Cardiac fibroblast (primary cell): ENCODE results near the gene PLAAT5.

Experiments
- DNase-seq, 2 donors: peaks; one replicate each; pipeline versions ENCODE4 v3.0.0 to v3.0.0-alpha.2; 2010; ENCODE audit warnings: low read depth in 2 of 2
- H3K4me3 ChIP-seq, 2 donors: replicated peaks in 1 of 2; 1 replicate in 1 of 2; 2 replicates in 1 of 2; pipeline ENCODE4 v1.5.1; 2011; ENCODE audit warnings: low read depth in 2 of 2, low read length in 2 of 2, mild to moderate bottlenecking in 2 of 2, moderate library complexity in 1 of 2
- TF ChIP-seq, protein P1 (sequence below): IDR thresholded peaks from one replicate; pipeline ENCODE4 v1.5.1; 2011; ENCODE audit warnings: low read depth, mild to moderate bottlenecking, low read length, inconsistent platforms

PLAAT5 gene, protein sequence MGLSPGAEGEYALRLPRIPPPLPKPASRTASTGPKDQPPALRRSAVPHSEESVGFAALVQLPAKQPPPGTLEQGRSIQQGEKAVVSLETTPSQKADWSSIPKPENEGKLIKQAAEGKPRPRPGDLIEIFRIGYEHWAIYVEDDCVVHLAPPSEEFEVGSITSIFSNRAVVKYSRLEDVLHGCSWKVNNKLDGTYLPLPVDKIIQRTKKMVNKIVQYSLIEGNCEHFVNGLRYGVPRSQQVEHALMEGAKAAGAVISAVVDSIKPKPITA

DNA sequence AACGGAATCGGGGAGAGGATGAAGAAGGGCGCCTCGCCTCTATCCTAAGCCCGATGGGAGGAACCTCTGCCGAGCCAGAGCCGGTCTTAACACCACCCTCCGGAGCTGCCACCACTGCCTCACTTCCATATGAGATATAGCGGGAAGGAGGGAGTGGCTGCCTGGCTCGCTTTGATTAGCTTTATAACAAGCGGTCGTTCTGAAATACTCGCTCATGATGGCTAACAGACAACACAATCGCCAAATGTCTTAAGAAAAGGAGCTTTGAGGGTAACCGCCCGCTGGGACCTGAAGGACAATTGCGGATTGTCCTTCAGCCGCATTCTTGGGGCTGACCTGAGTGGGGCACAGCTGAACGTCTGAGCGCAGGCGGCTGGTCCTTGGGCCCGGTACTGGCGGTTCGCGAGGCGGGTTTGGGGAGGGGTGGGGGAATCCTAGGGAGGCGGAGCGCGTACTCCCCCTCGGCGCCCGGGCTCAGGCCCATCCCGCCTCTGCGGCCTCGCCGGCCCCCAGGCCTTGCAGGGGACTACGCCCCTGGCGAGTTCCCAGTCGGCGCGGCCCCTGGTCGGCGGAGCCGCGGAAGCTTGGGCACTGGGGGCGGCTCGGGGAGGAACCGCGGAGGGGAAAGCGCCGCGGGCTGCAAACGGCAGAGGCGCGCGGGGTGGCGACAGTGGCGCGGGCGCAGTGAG is at the start of gene PLAAT5:
PLAAT5 (minus strand) TSS at position 617 of the 689 bp plus-strand sequence; CDS start at position 484, 133 bp downstream.
- TF ChIP-seq, protein P1, sequence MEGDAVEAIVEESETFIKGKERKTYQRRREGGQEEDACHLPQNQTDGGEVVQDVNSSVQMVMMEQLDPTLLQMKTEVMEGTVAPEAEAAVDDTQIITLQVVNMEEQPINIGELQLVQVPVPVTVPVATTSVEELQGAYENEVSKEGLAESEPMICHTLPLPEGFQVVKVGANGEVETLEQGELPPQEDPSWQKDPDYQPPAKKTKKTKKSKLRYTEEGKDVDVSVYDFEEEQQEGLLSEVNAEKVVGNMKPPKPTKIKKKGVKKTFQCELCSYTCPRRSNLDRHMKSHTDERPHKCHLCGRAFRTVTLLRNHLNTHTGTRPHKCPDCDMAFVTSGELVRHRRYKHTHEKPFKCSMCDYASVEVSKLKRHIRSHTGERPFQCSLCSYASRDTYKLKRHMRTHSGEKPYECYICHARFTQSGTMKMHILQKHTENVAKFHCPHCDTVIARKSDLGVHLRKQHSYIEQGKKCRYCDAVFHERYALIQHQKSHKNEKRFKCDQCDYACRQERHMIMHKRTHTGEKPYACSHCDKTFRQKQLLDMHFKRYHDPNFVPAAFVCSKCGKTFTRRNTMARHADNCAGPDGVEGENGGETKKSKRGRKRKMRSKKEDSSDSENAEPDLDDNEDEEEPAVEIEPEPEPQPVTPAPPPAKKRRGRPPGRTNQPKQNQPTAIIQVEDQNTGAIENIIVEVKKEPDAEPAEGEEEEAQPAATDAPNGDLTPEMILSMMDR, result no peak
- H3K4me3 ChIP-seq, result peak within 1 kb of the TSS; percentile 30 to 35
- peak; percentile 11 to 64 for DNase-seq

DNA sequence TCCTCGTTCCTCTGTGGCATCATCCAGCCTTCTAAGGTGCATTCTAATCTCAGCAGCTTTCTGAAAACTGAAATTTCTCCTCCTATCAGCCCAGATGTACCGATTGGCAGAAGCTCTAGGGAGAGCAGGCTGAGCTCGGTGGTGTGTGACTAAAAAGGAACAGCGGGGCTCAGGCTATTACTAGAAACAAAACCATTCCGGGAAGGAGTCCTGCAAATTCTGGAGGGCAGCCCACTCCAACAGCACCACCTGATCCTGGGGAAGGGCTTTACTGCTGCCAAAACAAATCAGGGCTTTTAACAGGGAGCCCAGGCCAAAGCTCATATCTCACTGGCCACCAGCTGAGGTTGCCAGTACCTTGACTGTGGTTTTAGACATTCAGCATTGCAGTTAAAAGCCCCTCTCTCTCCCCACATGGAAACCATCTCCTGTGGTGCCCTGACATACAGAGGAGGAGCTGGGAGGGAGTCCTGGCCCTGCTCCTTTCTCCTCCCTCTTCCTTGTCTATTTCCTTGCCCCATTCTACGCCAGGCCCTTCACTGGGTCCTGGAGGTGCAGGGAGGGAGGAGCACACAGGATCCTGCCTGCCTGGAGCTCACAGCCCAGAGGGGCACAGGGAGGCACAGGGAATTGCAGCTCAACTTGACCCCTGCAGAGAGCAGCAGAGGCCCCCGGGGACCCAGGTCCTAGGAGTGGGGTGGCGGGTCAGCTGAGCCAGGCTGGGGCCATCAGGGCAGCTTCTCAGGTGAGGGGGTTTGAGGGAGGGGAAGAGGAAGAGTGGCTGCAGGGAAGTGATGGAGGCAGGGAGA is 46.5 kb upstream of the PLAAT5 start:
- TF ChIP-seq, protein P1, result no peak
- peak overlapping the region; percentile 30 to 37 for H3K4me3 ChIP-seq
- peak; percentile 44 to 97 for DNase-seq

DNA sequence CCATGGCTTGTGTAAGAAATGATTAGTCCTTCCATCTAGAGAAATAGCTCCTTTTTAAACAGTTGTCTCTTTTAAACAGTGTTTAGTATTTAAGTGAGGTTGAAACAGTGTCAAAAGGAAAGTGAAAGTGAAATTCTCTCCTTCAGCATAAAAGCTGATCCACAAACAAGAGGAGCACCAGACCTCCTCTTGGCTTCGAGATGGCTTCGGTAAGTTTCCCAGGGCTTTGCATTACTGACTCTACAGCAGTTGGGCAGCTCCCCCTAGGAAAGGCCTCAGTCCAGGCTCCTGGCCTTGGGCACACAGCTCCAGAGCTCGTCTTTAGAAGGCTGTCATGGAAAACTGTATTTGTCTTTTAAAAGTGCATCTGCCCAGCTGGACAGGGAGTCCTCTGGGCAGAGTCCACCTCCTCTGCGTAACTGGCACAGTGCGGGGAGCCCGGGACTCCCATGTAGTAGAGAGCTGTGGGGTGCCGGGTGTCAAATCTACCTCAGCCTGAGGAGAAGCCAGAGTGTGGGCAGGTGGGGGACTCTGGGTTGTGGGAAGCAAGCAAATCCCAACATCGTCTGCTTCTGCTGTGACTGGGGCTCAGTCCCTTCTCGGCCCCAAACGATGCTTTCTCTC is 45.8 kb upstream of the PLAAT5 start, which contains the start of gene PLAAT4:
PLAAT4 (plus strand) TSS at position 140 of the 624 bp plus-strand sequence; CDS start at position 201, 61 bp downstream.
- H3K4me3 ChIP-seq, result peak within 1 kb of the TSS; percentile 30 to 37
- DNase-seq, result peak; percentile 54 to 85
- TF ChIP-seq, protein P1, result no peak

DNA sequence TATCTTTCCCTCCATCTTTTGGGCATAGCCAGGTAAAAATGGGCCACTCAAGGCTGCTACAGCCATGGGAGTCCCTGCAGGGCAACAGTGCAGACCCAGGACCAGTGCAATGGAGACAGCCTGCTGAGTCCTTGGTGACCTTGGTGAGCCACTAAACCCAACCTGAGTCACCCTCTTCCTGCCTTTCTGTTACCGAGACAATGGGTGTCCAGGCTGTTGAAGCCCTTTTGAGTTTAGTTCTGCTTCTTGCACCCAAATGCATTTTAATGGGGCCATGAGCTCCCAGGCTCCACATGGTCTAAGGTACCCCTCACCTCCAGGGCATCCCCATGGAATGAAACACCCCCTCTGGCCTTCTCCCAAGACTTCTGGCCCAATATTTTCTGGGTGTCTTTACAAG is 44.8 kb upstream of the PLAAT5 start:
- TF ChIP-seq, protein P1, result no peak
- H3K4me3 ChIP-seq, result no peak overlapping the region

DNA sequence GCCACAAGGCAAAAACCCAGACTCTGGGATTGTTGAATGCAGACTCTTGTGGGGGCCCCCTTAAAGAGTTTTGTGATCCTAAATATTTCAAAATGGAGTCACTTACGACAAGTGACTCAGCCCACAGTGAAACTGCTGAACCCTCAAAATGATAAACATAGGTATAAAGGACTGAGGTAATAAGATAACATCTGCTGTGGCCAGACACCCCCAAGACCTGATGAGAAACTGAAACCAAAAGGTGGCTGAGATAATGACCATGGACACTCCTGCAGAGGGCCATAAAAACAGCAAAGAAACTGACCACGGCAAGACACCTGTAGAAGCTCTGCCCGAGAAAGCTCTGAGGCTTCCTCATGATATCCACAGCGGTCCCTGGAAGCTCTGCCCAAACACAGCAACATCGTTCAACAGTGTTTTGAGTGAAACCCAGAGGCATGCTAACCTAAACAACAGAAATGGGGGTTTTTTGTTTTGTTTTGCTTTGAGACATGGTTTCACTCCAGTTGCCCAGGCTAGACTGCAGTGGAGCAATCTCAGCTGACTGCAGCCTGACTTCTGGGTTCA is 44.0 kb upstream of the PLAAT5 start:
- no peak for DNase-seq
- H3K4me3 ChIP-seq, result no peak overlapping the region
- TF ChIP-seq, protein P1, result no peak

More for the DNA sequence above, 44.8 kb upstream of the PLAAT5 start:
- DNase-seq, result peak in 1 of 2 donors; percentile 28

DNA sequence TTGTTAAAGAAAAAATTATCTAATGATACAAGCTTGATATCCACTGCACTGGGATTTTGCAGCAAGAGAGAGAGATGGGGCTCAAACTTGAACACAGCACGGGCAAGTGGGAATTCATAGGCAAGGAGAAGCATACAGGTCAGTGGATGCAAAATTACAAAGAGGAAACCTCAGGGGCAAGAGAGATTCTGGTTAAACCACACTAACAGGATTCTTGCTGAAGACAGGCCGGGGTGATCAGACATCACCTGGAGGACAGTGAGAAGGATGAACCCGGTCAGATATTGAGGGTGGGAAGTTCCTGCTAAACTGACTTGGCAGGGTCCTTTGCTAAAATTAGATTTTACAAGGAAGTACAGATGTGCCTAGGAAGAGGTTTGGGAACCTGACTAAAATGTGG is 43.1 kb upstream of the PLAAT5 start:
- TF ChIP-seq, protein P1, result no peak

More for the DNA sequence above, 43.1 kb upstream of the PLAAT5 start:
- DNase-seq, result no peak
- H3K4me3 ChIP-seq, result no peak overlapping the region
